Measurements from ENCODE around the gene GOLGA6L7.
"Not testable (repeated sequence)": the region's sequence is repeated elsewhere in the genome, so short reads cannot be mapped to it uniquely, and the experiment has no call there.

- TF ChIP-seq CTCF (conservative IDR thresholded peaks at IDR 0.05); EZH2 (IDR thresholded peaks at IDR 0.05; ENCODE audit: low read depth): not testable (repeated sequence)
These were observed 13.4 kb downstream of the GOLGA6L7 start for GRCh38 chr15:28834957-28835585.

Data from PC-9 (cell line).